Skeletal muscle satellite cell (primary cell): ENCODE data around the gene ERBB4.

Source experiments
- H3K27me3 ChIP-seq: 2 replicates; pipeline ENCODE4 v1.7.0; 2013; ENCODE audit warnings: low read length; ENCODE audit not compliant: control insufficient read depth, insufficient read depth
- H3K36me3 ChIP-seq: 2 replicates; pipeline ENCODE4 v1.7.0; 2013; ENCODE audit warnings: mild to moderate bottlenecking, control low read depth, low read length; ENCODE audit not compliant: insufficient read depth
- H3K4me1 ChIP-seq: 2 replicates; pipeline ENCODE4 v1.7.0; 2013; ENCODE audit warnings: low read length; ENCODE audit not compliant: control insufficient read depth, insufficient read depth
- H3K4me2 ChIP-seq: 2 replicates; pipeline ENCODE4 v1.7.0; 2013; ENCODE audit warnings: mild to moderate bottlenecking, low read length
- H3K4me3 ChIP-seq: 2 replicates; pipeline ENCODE4 v1.7.0; 2013; ENCODE audit warnings: low read length
- H3K9ac ChIP-seq: 2 replicates; pipeline ENCODE4 v1.7.0; 2013; ENCODE audit warnings: mild to moderate bottlenecking, low read depth, low read length, moderate library complexity
- H3K9me3 ChIP-seq: replicated peaks from 2 replicates; pipeline ENCODE4 v1.7.0; 2013; ENCODE audit warnings: mild to moderate bottlenecking, control low read depth, low read length

The ERBB4 gene

GRCh38 chr2:211514049-211514448 is 1024.6 kb downstream of the ERBB4 start:
- H3K27me3 ChIP-seq: no peaks in the 10 kb centered on the region
- H3K9ac ChIP-seq: no peak overlapping the region
- no peak overlapping the region for H3K4me3 ChIP-seq
- H3K4me1 ChIP-seq: no peaks in the 10 kb centered on the region
- no peaks in the 10 kb centered on the region for H3K36me3 ChIP-seq
- no peak overlapping the region for H3K4me2 ChIP-seq
- H3K9me3 ChIP-seq: no peaks in the 10 kb centered on the region

GRCh38 chr2:211513446-211513845 is 1025.2 kb downstream of the ERBB4 start:
- Histone ChIP-seq H3K27me3 (no peaks in the 10 kb centered on the region), H3K4me3 (no peak overlapping the region), H3K4me2 (no peak overlapping the region), H3K9ac (no peak overlapping the region), H3K36me3 (no peaks in the 10 kb centered on the region), H3K9me3 (no peaks in the 10 kb centered on the region), H3K4me1 (no peaks in the 10 kb centered on the region)

- Histone ChIP-seq H3K4me2 (no peak overlapping the region), H3K27me3 (no peaks in the 10 kb centered on the region), H3K9ac (no peak overlapping the region), H3K4me3 (no peak overlapping the region), H3K4me1 (no peaks in the 10 kb centered on the region), H3K36me3 (no peaks in the 10 kb centered on the region), H3K9me3 (no peaks in the 10 kb centered on the region)
Observed at GRCh38 chr2:211512806-211513205, 1025.8 kb downstream of the ERBB4 start.

GRCh38 chr2:211503856-211504255 is 1034.7 kb downstream of the ERBB4 start:
- Histone ChIP-seq H3K4me2 (no peak overlapping the region), H3K27me3 (no peaks in the 10 kb centered on the region), H3K4me1 (no peaks in the 10 kb centered on the region), H3K36me3 (no peaks in the 10 kb centered on the region), H3K9me3 (no peaks in the 10 kb centered on the region), H3K4me3 (no peak overlapping the region), H3K9ac (no peak overlapping the region)

- Histone ChIP-seq H3K9ac (no peak overlapping the region), H3K36me3 (no peaks in the 10 kb centered on the region), H3K4me3 (no peak overlapping the region), H3K4me1 (no peaks in the 10 kb centered on the region), H3K27me3 (no peaks in the 10 kb centered on the region), H3K9me3 (no peaks in the 10 kb centered on the region), H3K4me2 (no peak overlapping the region)
Observed at GRCh38 chr2:211503198-211503597, 1035.4 kb downstream of the ERBB4 start.

GRCh38 chr2:211498551-211499205 is 1039.9 kb downstream of the ERBB4 start:
- H3K4me1 ChIP-seq: no peaks in the 10 kb centered on the region
- H3K9me3 ChIP-seq: no peaks in the 10 kb centered on the region
- H3K4me2 ChIP-seq: no peak overlapping the region
- H3K9ac ChIP-seq: no peak overlapping the region
- H3K27me3 ChIP-seq: no peaks in the 10 kb centered on the region
- H3K36me3 ChIP-seq: no peaks in the 10 kb centered on the region
- no peak overlapping the region for H3K4me3 ChIP-seq

- H3K4me3 ChIP-seq: no peak overlapping the region
- no peaks in the 10 kb centered on the region for H3K36me3 ChIP-seq
Observed at GRCh38 chr2:211495339-211495738, 1043.3 kb downstream of the ERBB4 start.

GRCh38 chr2:211494536-211494935 is 1044.1 kb downstream of the ERBB4 start:
- Histone ChIP-seq H3K4me3 (no peak overlapping the region), H3K4me2 (no peak overlapping the region), H3K36me3 (no peaks in the 10 kb centered on the region), H3K9ac (no peak overlapping the region), H3K4me1 (no peaks in the 10 kb centered on the region), H3K27me3 (no peaks in the 10 kb centered on the region), H3K9me3 (no peaks in the 10 kb centered on the region)

More at GRCh38 chr2:211495339-211495738, 1043.3 kb downstream of the ERBB4 start:
- no peaks in the 10 kb centered on the region for H3K4me1 ChIP-seq
- H3K4me2 ChIP-seq: no peak overlapping the region
- no peak overlapping the region for H3K9ac ChIP-seq
- H3K27me3 ChIP-seq: no peaks in the 10 kb centered on the region
- no peaks in the 10 kb centered on the region for H3K9me3 ChIP-seq

- Histone ChIP-seq H3K27me3 (no peaks in the 10 kb centered on the region), H3K4me2 (no peak overlapping the region), H3K9me3 (no peaks in the 10 kb centered on the region), H3K4me1 (no peaks in the 10 kb centered on the region), H3K36me3 (no peaks in the 10 kb centered on the region), H3K4me3 (no peak overlapping the region), H3K9ac (no peak overlapping the region)
Observed at GRCh38 chr2:211494085-211494484, 1044.5 kb downstream of the ERBB4 start.

GRCh38 chr2:211487733-211488132 is 1050.9 kb downstream of the ERBB4 start:
- no peak overlapping the region for H3K4me2 ChIP-seq
- no peaks in the 10 kb centered on the region for H3K4me1 ChIP-seq
- no peaks in the 10 kb centered on the region for H3K36me3 ChIP-seq
- H3K9me3 ChIP-seq: no peaks in the 10 kb centered on the region
- H3K27me3 ChIP-seq: no peaks in the 10 kb centered on the region
- no peak overlapping the region for H3K9ac ChIP-seq
- no peak overlapping the region for H3K4me3 ChIP-seq

GRCh38 chr2:211479536-211480150 is 1059.0 kb downstream of the ERBB4 start:
- H3K9me3 ChIP-seq: no peaks in the 10 kb centered on the region

More at GRCh38 chr2:211479536-211480150, 1059.0 kb downstream of the ERBB4 start:
- no peaks in the 10 kb centered on the region for H3K27me3 ChIP-seq
- H3K4me3 ChIP-seq: no peak overlapping the region
- H3K36me3 ChIP-seq: no peaks in the 10 kb centered on the region
- no peaks in the 10 kb centered on the region for H3K4me1 ChIP-seq
- H3K4me2 ChIP-seq: no peak overlapping the region
- no peak overlapping the region for H3K9ac ChIP-seq
